ENCODE results near the gene CACNA1D. TPM values are rescaled to one million over a fixed set of nuclear protein-coding genes. Genes with fewer than 3 reads are reported as not detected.

CACNA1D gene
- total and polyA plus RNA-seq, 9 of the 15 experiments (the other 6 are each of a cell fraction or from before 2014, with no cell fraction given): 0.29 TPM; not detected in 8

DNA sequence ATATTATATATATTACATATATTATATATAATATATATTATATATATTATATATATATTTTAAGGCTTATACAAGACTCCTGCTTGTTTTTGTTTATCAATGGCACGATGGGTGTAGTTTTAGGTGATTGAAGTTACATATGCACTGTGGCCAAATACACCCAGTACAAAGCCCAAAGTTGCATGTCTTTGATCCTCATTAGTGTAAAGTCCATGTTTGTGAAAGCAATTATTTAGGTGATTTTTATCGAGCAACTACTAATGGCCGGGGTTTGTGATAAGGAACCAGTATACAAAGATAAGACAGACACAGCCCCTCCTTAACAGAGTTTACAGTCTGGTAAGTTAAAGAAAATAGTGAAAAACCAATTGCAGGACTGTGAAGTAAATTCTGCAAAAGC is 197.5 kb downstream of the CACNA1D start (continued):
- TF ChIP-seq, protein P1, sequence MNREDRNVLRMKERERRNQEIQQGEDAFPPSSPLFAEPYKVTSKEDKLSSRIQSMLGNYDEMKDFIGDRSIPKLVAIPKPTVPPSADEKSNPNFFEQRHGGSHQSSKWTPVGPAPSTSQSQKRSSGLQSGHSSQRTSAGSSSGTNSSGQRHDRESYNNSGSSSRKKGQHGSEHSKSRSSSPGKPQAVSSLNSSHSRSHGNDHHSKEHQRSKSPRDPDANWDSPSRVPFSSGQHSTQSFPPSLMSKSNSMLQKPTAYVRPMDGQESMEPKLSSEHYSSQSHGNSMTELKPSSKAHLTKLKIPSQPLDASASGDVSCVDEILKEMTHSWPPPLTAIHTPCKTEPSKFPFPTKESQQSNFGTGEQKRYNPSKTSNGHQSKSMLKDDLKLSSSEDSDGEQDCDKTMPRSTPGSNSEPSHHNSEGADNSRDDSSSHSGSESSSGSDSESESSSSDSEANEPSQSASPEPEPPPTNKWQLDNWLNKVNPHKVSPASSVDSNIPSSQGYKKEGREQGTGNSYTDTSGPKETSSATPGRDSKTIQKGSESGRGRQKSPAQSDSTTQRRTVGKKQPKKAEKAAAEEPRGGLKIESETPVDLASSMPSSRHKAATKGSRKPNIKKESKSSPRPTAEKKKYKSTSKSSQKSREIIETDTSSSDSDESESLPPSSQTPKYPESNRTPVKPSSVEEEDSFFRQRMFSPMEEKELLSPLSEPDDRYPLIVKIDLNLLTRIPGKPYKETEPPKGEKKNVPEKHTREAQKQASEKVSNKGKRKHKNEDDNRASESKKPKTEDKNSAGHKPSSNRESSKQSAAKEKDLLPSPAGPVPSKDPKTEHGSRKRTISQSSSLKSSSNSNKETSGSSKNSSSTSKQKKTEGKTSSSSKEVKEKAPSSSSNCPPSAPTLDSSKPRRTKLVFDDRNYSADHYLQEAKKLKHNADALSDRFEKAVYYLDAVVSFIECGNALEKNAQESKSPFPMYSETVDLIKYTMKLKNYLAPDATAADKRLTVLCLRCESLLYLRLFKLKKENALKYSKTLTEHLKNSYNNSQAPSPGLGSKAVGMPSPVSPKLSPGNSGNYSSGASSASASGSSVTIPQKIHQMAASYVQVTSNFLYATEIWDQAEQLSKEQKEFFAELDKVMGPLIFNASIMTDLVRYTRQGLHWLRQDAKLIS (CRISPR knock-in tag; IDR thresholded peaks at IDR 0.05): no peak
- TF ChIP-seq FOXJ3 (CRISPR knock-in tag; IDR thresholded peaks at IDR 0.05): no peak

DNA sequence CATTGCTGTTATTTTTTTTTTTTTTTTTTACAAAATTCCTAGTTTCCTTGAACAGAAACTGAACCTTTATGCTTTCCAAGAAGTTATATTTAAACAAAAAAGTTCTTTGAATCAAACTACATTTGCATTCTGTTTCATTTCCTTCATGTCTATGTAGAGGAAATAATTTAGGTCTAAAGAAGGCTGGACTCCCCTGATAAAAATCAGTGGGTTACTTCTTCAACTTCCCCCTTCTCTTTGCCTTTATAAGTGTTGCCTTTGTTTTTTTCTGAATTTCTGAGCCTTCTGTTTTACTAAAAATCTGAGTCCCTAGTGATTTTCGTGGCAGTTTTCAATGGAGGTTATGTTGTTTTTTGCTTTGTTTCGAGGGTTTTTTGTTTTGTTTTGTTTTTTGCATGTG is 199.0 kb downstream of the CACNA1D start:
- Histone ChIP-seq H3K27me3 (ENCODE audit: control insufficient read depth in 2 of 2, insufficient read depth in 2 of 2, low read length in 2 of 2) (peaks cover 0 to 7% of the 10 kb centered on the region in 2 experiments; a peak in 2 of 5 replicates), H3K36me3 (ENCODE audit: control insufficient read depth, insufficient read depth, low read length) (no peaks in the 10 kb centered on the region), H3K27ac (ENCODE audit: extremely low read depth, low read depth, low read length) (no peak overlapping the region), H3K9ac (ENCODE audit: insufficient read depth in 1 of 2, low read depth in 2 of 2, low read length in 2 of 2) (no peak overlapping the region), H3K79me2 (ENCODE audit: control insufficient read depth, insufficient read depth, low read length) (no peaks in the 10 kb centered on the region), H4K20me1 (replicated peaks; ENCODE audit: control insufficient read depth, insufficient read depth, low read length) (no peaks in the 10 kb centered on the region), H3K4me1 (replicated peaks in 1 of 2; ENCODE audit: control insufficient read depth in 2 of 2, insufficient read depth in 2 of 2, low read length in 2 of 2) (no peaks in the 10 kb centered on the region), H3K4me3 (no peak overlapping the region), H3K4me2 (ENCODE audit: insufficient read depth, low read length) (no peak overlapping the region), H3K9me3 (replicated peaks; ENCODE audit: control insufficient read depth, insufficient read depth, low read depth, low read length) (no peaks in the 10 kb centered on the region), H2AFZ (ENCODE audit: low read depth, low read length) (no peak overlapping the region), H3K9me1 (ENCODE audit: control insufficient read depth, insufficient read depth, low read length) (no peaks in the 10 kb centered on the region)
- WGBS (ENCODE audit: insufficient coverage, low coverage, missing lambda C conversion rate): 0% methylated on average over 2 of the region's 2 CpGs
- DNase-seq (ENCODE audit: extremely low read depth in 1 of 4, low spot score in 3 of 4) (no peak), ATAC-seq (no peak), FAIRE-seq (no peak)
- TF ChIP-seq ZNF431 (CRISPR knock-in tag; IDR thresholded peaks at IDR 0.05) (no peak), GABPA (tag; conservative IDR thresholded peaks at IDR 0.05; ENCODE audit: low read depth) (no peak), KAT2B (IDR thresholded peaks at IDR 0.05; ENCODE audit: low read depth, low read length) (no peak), CEBPG (CRISPR knock-in tag; IDR thresholded peaks at IDR 0.05) (no peak), CEBPG (tag; conservative IDR thresholded peaks at IDR 0.05 in 1 of 2, IDR thresholded peaks at IDR 0.05 in 1 of 2) (no peak), ZNF324 (CRISPR knock-in tag; IDR thresholded peaks at IDR 0.05) (no peak), NR3C1 (CRISPR knock-in tag; IDR thresholded peaks at IDR 0.05) (no peak), BCL6 (CRISPR knock-in tag; IDR thresholded peaks at IDR 0.05) (no peak), ZFP36 (IDR thresholded peaks at IDR 0.05; ENCODE audit: low read depth, low read length, partially characterized antibody) (no peak), EP400 (IDR thresholded peaks at IDR 0.05) (no peak), ZNF174 (CRISPR knock-in tag; IDR thresholded peaks at IDR 0.05) (no peak), MTA1 (IDR thresholded peaks at IDR 0.05; ENCODE audit: borderline replicate concordance) (no peak)
- TF ChIP-seq, protein P2, sequence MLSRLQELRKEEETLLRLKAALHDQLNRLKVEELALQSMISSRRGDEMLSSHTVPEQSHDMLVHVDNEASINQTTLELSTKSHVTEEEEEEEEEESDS (CRISPR knock-in tag; IDR thresholded peaks at IDR 0.05): no peak
- intact Hi-C loops (cut with micrococcal nuclease) (no loop called here), in situ Hi-C loops (cut with MboI) (no loop called here)
- ChIA-PET POLR2A (interaction anchor here (0.6 kb wide), 1 partner anchor 10 kb away, joined by 3 read pairs; no protein-coding TSS in a partner anchor), CTCF (ENCODE audit: low intra/inter-chr PET ratio) (no interaction called here)
- no TSS peak for BruUV-seq (replicated peaks)

All from K562 (cell line).